ENCODE results near the gene DAD1.
"Not testable (repeated sequence)": the region's sequence is repeated elsewhere in the genome, so short reads cannot be mapped to it uniquely, and the experiment has no call there.

The DAD1 gene

DNA sequence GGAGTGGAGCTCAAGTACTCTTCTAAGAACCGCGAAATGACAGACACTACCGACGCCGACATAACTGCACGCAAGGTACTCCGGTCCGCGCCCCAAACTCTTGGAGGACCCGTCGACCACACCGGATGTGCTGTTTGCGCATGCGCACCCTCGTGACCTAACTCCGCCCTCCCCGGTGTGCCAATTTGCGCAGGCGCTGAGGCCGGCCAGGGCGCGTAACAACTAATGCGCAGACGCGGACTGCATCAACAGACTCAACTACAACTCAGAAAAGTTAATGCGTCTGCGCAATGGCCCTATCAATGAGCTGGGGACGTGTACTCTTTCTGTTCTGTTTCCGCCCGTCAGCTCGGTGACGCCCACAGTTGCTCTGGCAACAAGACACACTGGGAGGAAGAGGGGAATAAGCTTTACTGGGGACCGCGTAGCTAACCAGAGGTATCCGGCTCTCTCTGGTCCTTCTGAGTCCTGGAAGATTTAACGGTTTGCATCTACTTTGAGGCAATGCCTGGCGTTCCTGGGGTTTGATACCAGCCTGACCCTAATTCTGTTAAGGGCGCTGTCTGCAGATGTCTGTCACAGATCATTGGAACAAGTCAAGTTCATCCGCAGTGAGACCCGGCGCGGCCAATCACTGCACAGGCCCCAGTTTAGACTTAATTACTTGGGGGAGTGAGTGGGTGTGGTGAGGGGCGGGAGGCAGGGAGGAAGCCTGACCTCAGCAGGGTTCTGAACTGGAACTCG is at the start of gene DAD1:
Gene DAD1 (minus strand): TSS at position 129 of the 744 bp plus-strand sequence. CDS start 67 bp downstream, at position 62.
- peak; percentile 98 for DNase-seq

GRCh38 chr14:22635980-22636379 is 47.0 kb upstream of the DAD1 start:
- DNase-seq, result not testable (repeated sequence)

DNA sequence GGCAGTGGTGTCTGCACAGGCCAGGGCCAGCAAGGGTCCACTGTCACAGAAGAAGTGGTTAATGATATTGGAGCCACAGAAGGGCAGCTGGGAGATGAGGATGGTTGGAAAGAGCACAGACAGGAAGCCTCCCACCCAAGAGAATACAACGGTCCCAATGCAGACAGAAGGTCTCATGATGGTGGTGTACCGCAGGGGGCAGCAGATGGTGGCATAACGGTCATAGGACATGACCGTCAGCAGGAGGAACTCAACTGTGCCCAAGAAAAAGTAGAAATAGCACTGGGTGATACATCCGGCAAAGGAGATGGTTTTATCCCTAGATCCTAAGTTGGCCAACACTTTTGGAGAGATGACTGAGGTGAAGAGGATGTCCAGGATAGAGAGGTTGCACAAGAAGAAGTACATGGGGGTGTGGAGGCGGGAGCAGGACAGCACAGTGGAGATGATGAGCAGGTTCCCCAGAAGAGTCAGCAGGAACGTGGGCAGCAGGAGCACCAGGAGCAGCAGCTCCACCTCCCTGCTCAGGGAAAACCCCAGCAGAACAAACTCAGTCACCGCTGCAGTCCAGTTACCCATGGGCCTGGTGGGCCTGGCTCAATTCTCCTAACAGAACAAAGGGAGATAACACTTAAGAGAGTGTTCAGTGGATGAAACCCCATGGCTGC is 45.3 kb upstream of the DAD1 start:
- DNase-seq, result no peak

DNA sequence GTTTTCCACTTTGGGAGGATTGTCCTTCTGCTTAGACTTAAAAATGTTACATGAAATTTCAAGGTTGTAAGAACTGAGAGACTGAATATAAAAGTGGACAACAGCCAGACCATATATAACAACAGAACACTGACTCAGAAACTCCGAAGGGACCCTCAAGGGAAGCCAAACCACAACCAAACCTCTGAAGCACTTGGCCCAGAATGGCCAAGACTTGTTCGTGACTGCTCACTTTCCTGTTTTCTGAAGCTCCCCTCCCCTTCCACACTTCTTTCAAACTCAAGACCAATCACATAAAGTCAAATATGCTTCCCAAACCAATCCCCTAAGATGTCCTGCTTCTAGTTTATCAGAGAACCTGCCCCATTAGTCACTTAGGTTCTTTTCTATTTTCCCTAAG is 41.5 kb upstream of the DAD1 start:
- no peak for DNase-seq

DNA sequence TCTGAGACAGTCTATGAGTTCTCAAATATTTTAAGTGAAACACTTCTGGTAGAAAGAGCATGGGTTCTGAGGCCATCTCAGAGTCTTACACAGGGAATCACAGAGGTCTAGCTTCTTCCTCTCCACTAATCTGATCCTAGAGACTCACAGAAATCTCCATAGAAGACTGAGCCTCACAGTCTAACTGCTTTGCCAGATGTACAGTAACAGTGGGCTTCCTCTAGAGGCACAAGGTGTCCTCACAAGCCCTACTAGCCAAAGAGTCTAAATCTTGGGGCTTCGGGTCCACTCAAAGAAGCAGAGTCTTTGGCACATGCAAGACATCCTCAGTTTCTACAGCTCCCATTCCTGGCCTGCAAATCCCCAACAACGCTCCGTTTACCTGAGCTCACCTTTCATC is 41.0 kb upstream of the DAD1 start:
- no peak for DNase-seq

DNA sequence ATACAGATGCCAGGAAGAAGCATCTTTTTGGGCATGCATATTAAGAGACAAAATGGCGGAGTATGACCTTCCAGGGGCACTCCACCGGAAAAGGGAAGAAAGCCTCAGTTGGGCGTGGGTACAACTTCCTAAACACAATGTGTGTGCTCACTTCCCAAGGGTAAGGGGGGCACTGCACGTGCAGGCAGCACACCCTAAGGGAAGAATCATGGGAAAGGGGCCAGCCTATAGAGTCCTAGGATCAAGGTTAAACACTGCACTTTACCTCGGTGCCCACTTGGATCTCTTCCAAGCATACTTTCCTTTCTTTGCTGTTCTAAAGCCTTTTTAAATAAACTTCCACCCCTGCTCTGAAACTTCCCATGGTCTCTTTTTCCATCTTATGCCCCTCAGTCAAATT is 40.3 kb upstream of the DAD1 start:
- no peak for DNase-seq

- DNase-seq, result no peak
These were observed 38.7 kb upstream of the DAD1 start for GRCh38 chr14:22627506-22628263.

GRCh38 chr14:22626590-22626989 is 37.6 kb upstream of the DAD1 start:
- DNase-seq, result no peak

DNA sequence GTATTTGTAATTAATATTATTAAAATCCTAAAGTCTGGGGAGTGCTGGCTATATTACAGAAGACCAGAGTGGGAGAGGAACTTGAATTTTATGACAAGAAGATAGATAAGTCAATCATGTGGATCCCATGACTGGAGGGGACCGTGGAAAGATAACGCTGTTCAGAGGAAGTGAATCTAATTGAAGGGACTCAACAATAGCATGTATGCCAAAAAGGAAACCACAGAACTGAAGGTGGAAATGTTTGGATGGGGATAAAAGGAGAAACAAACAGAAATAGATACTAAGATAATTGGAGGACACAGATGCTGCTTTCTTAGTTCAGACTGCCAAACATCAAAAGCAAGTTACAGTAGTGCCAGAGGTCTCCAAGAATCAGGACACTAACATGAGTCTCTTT is 34.0 kb upstream of the DAD1 start:
- no peak for DNase-seq

DNA sequence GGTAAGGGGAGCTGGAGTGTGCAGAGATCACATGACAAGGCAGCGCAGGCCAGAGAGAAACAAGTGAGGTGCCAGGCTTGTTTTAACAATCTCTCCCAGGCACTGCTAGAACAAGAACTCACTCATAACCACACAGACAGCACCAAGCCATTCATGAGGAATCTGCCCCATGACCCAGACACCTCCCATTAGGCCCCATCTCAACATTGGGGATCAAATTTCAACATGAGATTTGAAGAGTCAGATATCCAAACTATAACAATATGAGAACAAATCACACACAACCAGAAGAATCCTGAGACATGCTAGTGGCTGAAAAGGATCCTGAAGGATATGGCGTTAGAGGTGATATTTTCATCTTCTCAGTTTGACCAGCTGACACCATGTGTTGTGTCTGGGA is 33.2 kb upstream of the DAD1 start:
- no peak for DNase-seq

- DNase-seq, result not testable (repeated sequence)
These were observed 26.7 kb upstream of the DAD1 start for GRCh38 chr14:22615765-22616164.

GRCh38 chr14:22614240-22614799 is 25.3 kb upstream of the DAD1 start:
- no peak for DNase-seq

GRCh38 chr14:22613736-22614239 is 24.8 kb upstream of the DAD1 start:
- DNase-seq, result no peak

DNA sequence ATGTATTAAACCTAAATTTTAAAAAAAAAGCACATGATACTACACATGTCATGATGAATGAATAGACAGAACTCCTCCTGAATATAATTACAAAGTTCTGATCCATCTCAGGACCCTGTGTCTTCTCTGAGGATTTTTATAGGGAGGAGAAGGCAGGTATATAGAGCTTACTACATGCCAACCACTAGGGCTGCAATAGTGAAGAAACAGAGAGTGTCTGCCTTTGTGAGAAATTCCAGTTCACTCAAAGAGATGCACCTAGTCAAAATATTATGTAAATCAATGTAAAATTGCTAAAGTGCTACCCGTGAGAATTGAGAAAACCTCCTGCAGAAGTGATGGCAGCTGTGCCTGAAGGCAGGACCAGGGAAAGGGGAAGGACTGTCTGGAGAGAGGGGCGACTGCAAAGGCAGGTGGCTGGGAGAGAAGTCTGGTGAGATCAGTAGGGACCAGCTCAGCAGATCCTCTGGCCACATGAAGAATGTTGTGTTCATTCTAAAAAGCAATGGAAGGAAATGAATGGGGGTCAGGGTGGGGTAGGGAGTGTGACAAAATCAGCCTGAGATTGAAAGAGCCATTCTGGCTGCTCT is 24.2 kb upstream of the DAD1 start:
- no peak for DNase-seq

DNA sequence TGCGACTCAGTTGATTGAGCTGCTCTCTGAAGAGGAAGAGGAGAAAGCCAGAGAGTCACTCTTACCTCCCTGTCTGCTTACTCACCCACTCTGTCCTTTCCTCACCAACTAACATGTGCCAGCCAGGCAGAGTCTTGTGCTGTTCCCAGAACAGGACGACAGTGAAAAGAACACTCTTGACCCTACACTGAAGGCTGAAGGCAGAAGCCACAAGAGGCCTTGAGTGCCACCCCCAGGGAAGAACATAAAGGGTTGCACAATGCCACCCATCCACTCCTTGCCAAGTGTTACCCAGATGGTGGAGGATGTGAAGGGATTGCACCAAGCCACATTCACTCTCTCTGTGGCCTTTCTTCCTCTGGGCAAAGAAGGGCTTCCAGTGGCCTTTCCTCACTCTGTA is 21.9 kb upstream of the DAD1 start:
- no peak for DNase-seq

GRCh38 chr14:22607291-22607690 is 18.3 kb upstream of the DAD1 start:
- no peak for DNase-seq

DNA sequence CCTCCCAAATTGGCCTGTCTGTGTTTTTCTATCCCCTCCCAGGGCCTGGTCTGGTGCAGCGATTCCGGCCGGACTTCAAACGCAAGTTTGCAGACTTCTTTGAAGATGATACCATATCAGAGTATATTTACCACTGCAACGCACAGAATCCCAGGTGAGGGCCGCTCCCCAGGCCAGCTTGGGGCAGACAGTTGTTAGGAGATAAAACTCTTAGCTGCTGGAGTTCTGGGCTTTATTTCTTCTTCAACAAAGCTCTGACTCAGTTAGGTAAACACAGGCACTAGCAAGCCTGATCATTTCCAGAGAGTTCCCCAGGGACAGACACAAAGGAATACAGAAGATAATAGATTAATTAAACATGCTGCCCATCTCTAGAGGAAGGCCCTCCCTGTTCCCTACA is 17.4 kb upstream of the DAD1 start:
- no peak for DNase-seq

GRCh38 chr14:22602862-22603261 is 13.8 kb upstream of the DAD1 start:
- DNase-seq, result no peak

- no peak for DNase-seq
These were observed 13.0 kb upstream of the DAD1 start for GRCh38 chr14:22601996-22602395.

DNA sequence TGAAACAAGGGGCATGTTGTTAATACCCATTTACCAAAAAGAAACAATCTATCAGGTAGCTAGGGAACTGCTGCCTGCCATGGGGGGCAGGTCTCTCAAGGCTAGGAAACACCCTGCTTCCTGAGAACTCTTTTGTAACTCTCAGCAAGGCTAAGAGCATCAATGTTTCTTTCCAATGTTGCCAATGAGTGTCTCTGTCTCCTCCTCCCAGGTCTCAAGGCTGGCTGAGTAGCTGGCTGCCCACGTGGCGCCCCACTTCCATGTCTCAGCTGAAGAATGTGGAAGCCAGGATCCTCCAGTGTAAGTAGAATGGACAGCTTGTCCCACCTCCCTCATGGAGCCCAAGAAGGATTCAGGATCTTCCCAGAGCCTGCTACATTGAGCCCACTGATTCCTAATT is 12.4 kb upstream of the DAD1 start:
- DNase-seq, result no peak

GRCh38 chr14:22600027-22600426 is 11.0 kb upstream of the DAD1 start:
- no peak for DNase-seq

- DNase-seq, result no peak
These were observed 10.3 kb upstream of the DAD1 start for GRCh38 chr14:22599349-22599748.

DNA sequence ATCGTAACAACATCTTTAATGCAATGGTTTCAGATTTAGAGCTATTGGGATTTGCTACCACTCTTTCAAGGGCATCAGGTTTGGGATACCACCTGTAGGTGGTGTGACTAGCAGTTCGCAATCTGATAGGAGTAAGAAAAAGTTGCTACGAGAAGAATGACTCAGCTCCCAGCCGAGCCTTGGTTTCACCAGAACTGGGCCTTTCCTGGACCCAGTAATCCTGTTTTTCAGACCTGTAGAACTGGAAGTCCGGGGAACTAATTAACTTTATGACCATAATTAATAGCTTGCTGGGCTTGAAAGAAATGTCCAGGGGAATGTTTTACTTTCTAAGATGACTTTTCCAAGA is 9.8 kb upstream of the DAD1 start:
- peak; percentile 49 for DNase-seq
